HG03103 (cell line): ENCODE data around the gene SFMBT1.

Source experiments
- ATAC-seq: cut with Tn5 transposase; IDR thresholded peaks from one replicate; pipeline ENCODE4 v1.9.1; 2021; ENCODE audit warnings: low read depth; ENCODE audit not compliant: unreplicated experiment

The SFMBT1 gene

GRCh38 chr3:52891615-52892081, 154.2 kb downstream of the SFMBT1 start:
- no peak for ATAC-seq

- ATAC-seq, result no peak
Measured at GRCh38 chr3:52891164-52891563, 154.7 kb downstream of the SFMBT1 start.

- no peak for ATAC-seq
Measured at GRCh38 chr3:52890735-52891134, 155.1 kb downstream of the SFMBT1 start.

- ATAC-seq, result no peak
Measured at GRCh38 chr3:52889901-52890300, 156.0 kb downstream of the SFMBT1 start.

GRCh38 chr3:52887166-52887565, 158.7 kb downstream of the SFMBT1 start:
- no peak for ATAC-seq

- ATAC-seq, result no peak
Measured at GRCh38 chr3:52886049-52886730, 159.7 kb downstream of the SFMBT1 start.

GRCh38 chr3:52882377-52882776, 163.5 kb downstream of the SFMBT1 start:
- ATAC-seq, result no peak

GRCh38 chr3:52881871-52882270, 164.0 kb downstream of the SFMBT1 start:
- ATAC-seq, result no peak

- ATAC-seq, result no peak
Measured at GRCh38 chr3:52880474-52880873, 165.4 kb downstream of the SFMBT1 start.

GRCh38 chr3:52880047-52880446, 165.8 kb downstream of the SFMBT1 start:
- no peak for ATAC-seq

- ATAC-seq, result no peak
Measured at GRCh38 chr3:52879581-52879980, 166.3 kb downstream of the SFMBT1 start.

GRCh38 chr3:52879090-52879489, 166.8 kb downstream of the SFMBT1 start:
- ATAC-seq, result no peak

GRCh38 chr3:52877085-52877484, 168.8 kb downstream of the SFMBT1 start:
- no peak for ATAC-seq

- ATAC-seq, result no peak
Measured at GRCh38 chr3:52874864-52875587, 170.8 kb downstream of the SFMBT1 start.

- ATAC-seq, result no peak
Measured at GRCh38 chr3:52874160-52874701, 171.6 kb downstream of the SFMBT1 start.

- no peak for ATAC-seq
Measured at GRCh38 chr3:52873433-52874159, 172.3 kb downstream of the SFMBT1 start.

GRCh38 chr3:52872245-52872644, 173.6 kb downstream of the SFMBT1 start:
- ATAC-seq, result no peak

GRCh38 chr3:52871761-52872160, 174.1 kb downstream of the SFMBT1 start:
- no peak for ATAC-seq

- no peak for ATAC-seq
Measured at GRCh38 chr3:52870471-52870870, 175.4 kb downstream of the SFMBT1 start.

- no peak for ATAC-seq
Measured at GRCh38 chr3:52866427-52866826, 179.4 kb downstream of the SFMBT1 start.

- no peak for ATAC-seq
Measured at GRCh38 chr3:52865994-52866393, 179.9 kb downstream of the SFMBT1 start.
